Glutamatergic neuron (in vitro differentiated cells): ENCODE measurements around the gene GOLGA6L7. TPM values are rescaled to one million over a fixed set of nuclear protein-coding genes. Genes with fewer than 3 reads are reported as not detected.
"Not testable (repeated sequence)": the region's sequence is repeated elsewhere in the genome, so short reads cannot be mapped to it uniquely, and the experiment has no call there.

ENCODE experiments used
- DNase-seq: peaks from one replicate; pipeline ENCODE4 v3.0.0; 2022
- H3K27ac Mint-ChIP-seq: one replicate; pipeline ENCODE4 v1.8.0; 2020; ENCODE audit warnings: mild to moderate bottlenecking, mixed read lengths, inconsistent platforms; ENCODE audit not compliant: unreplicated experiment
- H3K27me3 Mint-ChIP-seq: one replicate; pipeline ENCODE4 v1.8.0; 2020; ENCODE audit warnings: mild to moderate bottlenecking, moderate library complexity, mixed read lengths, inconsistent platforms; ENCODE audit not compliant: unreplicated experiment
- H3K36me3 Mint-ChIP-seq: one replicate; pipeline ENCODE4 v1.8.0; 2020; ENCODE audit warnings: mild to moderate bottlenecking, mixed read lengths, inconsistent platforms; ENCODE audit not compliant: unreplicated experiment
- H3K4me1 Mint-ChIP-seq: one replicate; pipeline ENCODE4 v1.8.0; 2020; ENCODE audit warnings: mild to moderate bottlenecking, low read depth, mixed read lengths, inconsistent platforms; ENCODE audit not compliant: unreplicated experiment
- H3K4me3 Mint-ChIP-seq: one replicate; pipeline ENCODE4 v1.8.0; 2020; ENCODE audit warnings: mild to moderate bottlenecking, mixed read lengths, inconsistent platforms; ENCODE audit not compliant: unreplicated experiment
- H3K9me3 Mint-ChIP-seq: one replicate; pipeline ENCODE4 v1.8.0; 2020; ENCODE audit warnings: mild to moderate bottlenecking, moderate library complexity, mixed read lengths, inconsistent platforms; ENCODE audit not compliant: unreplicated experiment
- total RNA-seq: library from RNA; stranded (reverse); fragmentation: NEBNext Ultra II Directional; extraction: Animal tissue kit (Norgen Biotek cat#: 25700); gene quantifications from one replicate; pipeline ENCODE4 v1.2.1, GENCODE V29; 2021; ENCODE audit not compliant: unreplicated experiment

Gene GOLGA6L7
- total RNA-seq, 1 donor from 2014 or later: not detected

DNA sequence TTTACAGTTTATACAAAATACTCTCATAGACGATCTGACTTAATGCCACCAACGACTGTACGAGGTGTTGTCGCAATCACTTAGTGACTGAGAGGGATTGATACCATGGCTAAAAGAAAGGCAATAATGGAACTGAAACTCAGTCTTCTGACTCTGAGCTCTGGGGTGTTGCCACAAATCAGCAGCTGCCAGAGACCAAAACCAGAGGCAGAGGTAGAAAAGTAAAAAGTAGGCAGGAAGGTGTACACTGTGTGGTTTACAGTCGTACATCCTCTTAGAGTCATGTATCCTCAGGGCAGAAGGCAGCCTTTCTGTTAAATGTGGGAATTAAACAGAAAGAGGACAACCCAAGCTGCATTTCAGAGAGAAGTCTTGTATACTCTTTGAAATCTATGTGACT lies 1.2 kb downstream of the GOLGA6L7 start:
- H3K27ac Mint-ChIP-seq, H3K4me3 Mint-ChIP-seq, DNase-seq, H3K4me1 Mint-ChIP-seq: not testable (repeated sequence)
- H3K27me3 Mint-ChIP-seq: peaks cover 12% of the 10 kb centered on the region
- H3K36me3 Mint-ChIP-seq: peaks cover 30% of the 10 kb centered on the region
- H3K9me3 Mint-ChIP-seq: peaks cover 20% of the 10 kb centered on the region

DNA sequence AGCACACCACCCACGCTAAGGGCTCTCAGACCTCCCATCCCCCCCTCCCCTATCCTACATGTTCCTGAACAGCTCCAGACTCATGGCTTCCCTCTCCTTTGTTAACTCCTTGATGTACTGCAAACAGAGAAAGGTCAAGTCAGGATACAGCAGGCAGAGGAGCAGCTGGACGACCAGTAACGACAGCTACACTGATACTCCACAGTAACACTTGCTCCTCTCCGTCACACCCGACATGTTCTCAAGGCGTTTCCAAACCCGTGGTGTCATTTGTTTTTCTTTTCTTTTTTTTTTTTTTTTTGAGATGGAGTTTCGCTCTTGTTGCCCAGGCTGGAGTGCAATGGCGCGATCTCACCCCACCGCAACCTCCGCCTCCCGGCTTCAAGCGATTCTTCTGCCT lies 4.3 kb downstream of the GOLGA6L7 start:
- Mint-ChIP-seq H3K27me3 (peaks cover 17% of the 10 kb centered on the region), H3K9me3 (peaks cover 26% of the 10 kb centered on the region), H3K36me3 (peaks cover 36% of the 10 kb centered on the region)
- not testable (repeated sequence) for DNase-seq, H3K27ac Mint-ChIP-seq, H3K4me3 Mint-ChIP-seq, H3K4me1 Mint-ChIP-seq

DNA sequence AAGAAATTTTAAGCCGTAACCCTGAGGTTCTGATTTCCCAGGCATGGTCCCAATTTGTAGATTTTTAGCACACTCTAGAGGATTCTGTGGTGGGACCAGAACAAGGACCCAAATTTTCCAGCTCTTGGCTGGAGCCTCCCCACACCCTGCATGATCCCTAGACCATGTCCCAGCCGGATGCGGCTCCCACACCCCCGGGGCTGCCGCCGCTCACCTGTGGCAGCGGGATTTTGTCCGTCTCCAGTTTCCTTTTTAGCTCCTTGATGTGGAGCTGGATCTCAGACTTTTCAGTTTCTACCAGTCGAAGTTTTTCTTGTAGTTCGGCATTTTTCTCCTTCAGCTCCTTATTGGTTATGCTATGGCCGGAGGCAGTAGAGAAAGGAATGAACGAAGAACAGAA lies 4.9 kb downstream of the GOLGA6L7 start:
- H3K27ac Mint-ChIP-seq: peak overlapping the region; percentile 43

DNA sequence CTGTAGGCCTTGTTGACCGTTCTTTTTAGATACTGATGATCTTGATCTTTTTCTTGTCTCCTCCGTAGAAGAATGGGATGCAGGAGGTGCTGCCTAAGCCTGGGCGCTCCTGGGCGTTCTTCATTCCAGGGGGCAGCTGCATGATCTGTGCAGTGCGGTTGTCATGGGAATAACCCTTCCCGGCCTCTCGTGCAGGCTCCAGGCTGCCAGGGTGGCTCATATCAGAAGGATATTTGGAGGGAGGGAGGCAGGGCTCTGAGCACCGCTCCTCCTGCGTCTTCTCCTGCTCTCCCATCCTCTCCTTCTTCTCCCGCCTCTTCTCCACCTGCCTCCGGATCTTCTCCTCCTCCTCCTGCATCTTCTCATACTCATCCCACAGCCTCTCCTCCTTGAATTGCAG lies 6.2 kb downstream of the GOLGA6L7 start:
- H3K27ac Mint-ChIP-seq: peak overlapping the region; percentile 88
- H3K4me3 Mint-ChIP-seq: not testable (repeated sequence)

More for the DNA sequence above, 4.9 kb downstream of the GOLGA6L7 start:
- not testable (repeated sequence) for DNase-seq, H3K4me1 Mint-ChIP-seq, H3K4me3 Mint-ChIP-seq
- Mint-ChIP-seq H3K36me3 (peaks cover 30% of the 10 kb centered on the region), H3K27me3 (peaks cover 15% of the 10 kb centered on the region), H3K9me3 (peaks cover 22% of the 10 kb centered on the region)

DNA sequence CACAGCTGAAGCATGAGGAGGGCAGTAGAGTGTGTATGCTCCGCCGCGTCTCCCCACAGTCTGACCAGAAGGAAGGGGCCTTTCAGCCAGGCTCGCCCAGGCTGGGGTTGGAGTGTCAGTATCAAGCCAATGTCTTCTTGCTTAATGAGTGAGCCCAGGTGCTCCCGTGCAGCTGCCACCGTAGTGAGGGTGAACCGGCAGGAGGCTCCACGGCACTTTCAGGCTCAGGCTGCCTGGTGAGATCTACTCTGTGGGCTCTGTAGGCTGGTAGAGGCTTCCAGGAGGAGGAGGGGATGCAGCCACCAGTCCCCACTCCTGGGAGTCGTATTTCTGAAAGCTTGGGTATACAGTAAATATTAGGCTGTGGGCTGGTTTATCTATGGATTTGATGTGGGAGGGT lies 8.2 kb downstream of the GOLGA6L7 start:
- not testable (repeated sequence) for H3K4me3 Mint-ChIP-seq, H3K4me1 Mint-ChIP-seq, DNase-seq, H3K27ac Mint-ChIP-seq
- H3K36me3 Mint-ChIP-seq: peaks cover 22% of the 10 kb centered on the region
- H3K9me3 Mint-ChIP-seq: peaks cover 21% of the 10 kb centered on the region
- H3K27me3 Mint-ChIP-seq: peaks cover 15% of the 10 kb centered on the region

More for the DNA sequence above, 6.2 kb downstream of the GOLGA6L7 start:
- not testable (repeated sequence) for H3K4me1 Mint-ChIP-seq, DNase-seq
- Mint-ChIP-seq H3K36me3 (peaks cover 22% of the 10 kb centered on the region), H3K9me3 (peaks cover 21% of the 10 kb centered on the region), H3K27me3 (peaks cover 15% of the 10 kb centered on the region)

DNA sequence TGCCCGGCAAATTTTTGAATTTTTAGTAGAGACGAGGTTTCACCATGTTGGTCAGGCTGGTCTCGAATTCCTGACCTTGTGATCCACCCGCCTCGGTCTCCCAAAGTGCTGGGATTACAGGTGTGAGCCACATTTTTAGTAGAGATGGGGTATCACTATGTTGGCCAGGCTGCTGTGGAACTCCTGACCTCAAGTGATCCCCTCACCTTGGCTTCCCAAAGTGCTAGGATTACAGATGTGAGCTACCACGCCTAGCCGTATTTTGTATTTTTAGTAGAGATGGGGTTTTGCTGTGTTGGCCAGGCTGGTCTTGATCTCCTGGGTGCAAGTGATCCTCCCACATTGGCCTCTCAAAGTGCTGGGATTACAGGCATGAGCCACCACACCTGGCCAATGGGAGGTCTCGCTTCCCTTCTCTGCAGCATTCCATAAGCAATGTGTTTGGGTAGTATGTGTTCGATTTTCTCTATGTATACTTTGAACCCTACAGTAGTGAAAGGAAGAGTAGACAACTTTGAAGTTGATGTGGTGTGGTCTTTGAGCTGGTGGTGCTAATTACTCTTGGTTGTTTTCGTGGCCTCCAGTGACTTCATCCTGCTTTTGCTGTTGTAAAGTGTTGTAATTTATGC lies 13.4 kb downstream of the GOLGA6L7 start:
- not testable (repeated sequence) for H3K4me1 Mint-ChIP-seq, DNase-seq, H3K36me3 Mint-ChIP-seq, H3K9me3 Mint-ChIP-seq, H3K27ac Mint-ChIP-seq, H3K4me3 Mint-ChIP-seq, H3K27me3 Mint-ChIP-seq

DNA sequence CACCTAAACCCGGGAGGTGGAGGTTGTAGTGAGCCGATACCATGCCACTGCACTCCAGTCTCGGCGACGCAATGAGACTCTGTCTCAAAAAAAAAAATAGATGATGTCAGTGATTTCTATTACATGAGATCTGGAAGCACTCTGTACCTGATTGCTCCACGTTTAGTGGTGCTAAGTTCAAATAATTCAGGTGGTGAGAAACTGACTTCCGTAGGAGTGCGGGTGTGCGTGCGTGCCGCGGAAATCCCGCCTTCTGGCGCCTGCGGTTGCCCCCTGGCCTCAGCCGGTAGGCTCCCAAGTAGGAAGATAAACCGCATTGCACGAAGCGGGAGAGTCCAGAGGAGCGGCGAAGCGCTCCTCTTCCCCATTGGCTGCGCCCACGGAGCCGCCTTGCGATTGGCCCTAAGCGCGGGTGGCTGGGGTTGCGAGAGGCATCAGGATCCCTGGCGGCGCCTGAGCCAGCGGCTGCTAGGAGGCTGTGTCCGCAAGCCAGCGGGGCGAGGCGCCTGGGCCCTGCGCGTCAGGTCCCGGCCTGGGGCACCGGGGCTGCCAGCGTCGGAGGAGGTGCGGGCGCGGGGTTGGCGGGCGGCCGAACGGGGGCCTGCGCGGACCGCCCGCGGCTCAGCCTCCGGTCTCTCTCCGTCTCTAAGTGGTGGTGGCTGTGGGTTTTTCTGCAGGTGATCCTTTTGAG lies 16.4 kb downstream of the GOLGA6L7 start:
- peak; percentile 88 for DNase-seq
- not testable (repeated sequence) for H3K9me3 Mint-ChIP-seq, H3K27me3 Mint-ChIP-seq, H3K4me1 Mint-ChIP-seq, H3K36me3 Mint-ChIP-seq
- peak overlapping the region; percentile 86 for H3K27ac Mint-ChIP-seq
- H3K4me3 Mint-ChIP-seq: peak overlapping the region; percentile 95

DNA sequence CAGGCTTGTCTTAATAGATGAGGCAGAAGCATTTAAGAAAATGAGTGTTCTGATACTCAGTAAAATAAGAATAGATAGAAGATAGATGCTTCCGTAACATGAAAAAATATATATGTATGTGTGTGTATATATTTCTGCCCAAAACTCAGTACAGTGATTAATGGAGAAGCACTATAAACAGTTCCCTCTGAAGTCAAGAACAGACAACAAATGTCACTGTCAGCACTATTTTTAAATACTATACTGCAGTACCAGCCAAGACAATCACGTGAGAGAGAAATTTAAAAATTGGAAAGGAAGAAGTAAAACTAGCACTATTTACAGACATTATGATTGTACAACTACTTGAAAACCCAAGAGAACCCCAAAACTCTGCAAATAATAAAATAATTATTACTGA lies 27.0 kb downstream of the GOLGA6L7 start:
- H3K27ac Mint-ChIP-seq, H3K27me3 Mint-ChIP-seq, H3K36me3 Mint-ChIP-seq, H3K9me3 Mint-ChIP-seq, H3K4me1 Mint-ChIP-seq, H3K4me3 Mint-ChIP-seq, DNase-seq: not testable (repeated sequence)

DNA sequence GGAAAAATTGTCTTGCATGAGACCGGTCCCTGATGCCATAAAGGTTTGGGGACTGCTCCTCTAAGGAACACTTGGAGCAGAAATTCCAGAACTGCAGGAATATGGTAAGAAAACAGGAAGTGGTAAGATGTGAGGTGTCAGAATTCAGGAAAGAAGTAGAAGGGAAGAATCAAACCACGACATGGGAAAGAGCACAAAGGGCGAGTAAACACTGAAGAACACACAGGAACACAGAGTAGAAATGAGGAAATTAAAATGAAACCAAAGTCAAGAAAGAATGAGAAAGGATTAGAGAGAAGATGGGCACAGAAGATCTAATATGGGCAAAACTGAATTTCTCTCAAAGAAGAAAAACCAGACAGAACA lies 28.5 kb downstream of the GOLGA6L7 start:
- not testable (repeated sequence) for H3K9me3 Mint-ChIP-seq, H3K27ac Mint-ChIP-seq, H3K27me3 Mint-ChIP-seq, DNase-seq, H3K36me3 Mint-ChIP-seq, H3K4me1 Mint-ChIP-seq, H3K4me3 Mint-ChIP-seq

DNA sequence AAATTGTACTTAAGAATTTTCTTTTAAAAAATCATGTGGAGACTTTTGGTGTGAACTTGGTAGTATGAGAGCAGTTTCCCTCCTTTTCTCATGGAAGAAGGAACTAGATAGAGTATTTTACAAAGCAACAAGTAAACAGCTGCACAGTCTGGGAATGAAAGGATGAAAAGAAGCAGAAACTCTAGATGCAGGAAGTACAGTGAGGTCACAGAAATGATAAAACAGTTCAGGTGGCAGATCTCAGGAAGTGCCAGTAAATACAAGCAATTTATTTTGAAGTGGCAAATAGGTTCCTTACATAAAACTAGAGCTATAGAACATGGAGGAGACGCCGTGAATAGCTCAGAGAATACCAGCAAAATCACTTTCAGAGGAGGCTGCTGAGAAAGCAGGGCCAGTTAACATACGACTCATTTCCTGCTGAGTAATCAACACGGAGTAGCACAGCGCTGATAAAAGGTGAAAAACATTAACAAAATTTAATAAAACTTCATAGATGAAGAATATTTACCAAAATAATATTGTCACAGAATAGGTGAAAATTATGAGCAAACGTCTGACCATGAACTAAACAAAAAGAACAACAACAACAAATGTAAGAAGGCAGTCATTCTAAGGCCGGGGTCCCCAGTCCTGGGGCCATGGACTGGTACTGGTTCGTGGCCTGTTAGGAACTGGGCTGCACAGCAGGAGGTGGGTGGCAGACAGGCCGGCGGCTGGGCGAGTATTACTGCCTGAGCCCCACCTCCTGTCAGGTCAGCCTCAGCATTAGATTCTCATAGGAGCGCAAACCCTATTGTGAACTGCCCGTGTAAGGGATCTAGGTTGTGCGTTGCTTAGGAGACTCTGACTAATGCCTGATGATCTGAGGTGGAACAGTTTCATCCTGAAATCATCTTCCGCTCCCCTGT lies 29.2 kb downstream of the GOLGA6L7 start:
- H3K4me3 Mint-ChIP-seq, H3K27me3 Mint-ChIP-seq, DNase-seq, H3K36me3 Mint-ChIP-seq, H3K9me3 Mint-ChIP-seq, H3K27ac Mint-ChIP-seq, H3K4me1 Mint-ChIP-seq: not testable (repeated sequence)

DNA sequence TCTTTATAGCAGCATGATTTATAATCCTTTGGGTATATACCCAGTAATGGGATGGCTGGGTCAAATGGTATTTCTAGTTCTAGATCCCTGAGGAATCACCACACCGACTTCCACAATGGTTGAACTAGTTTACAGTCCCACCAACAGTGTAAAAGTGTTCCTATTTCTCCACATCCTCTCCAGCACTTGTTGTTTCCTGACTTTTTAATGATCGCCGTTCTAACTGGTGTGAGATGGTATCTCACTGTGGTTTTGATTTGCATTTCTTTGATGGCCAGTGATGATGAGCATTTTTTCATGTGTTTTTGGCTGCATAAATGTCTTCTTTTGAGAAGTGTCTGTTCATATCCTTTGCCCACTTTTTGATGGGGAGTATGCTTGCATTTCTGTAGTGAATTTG lies 30.3 kb downstream of the GOLGA6L7 start:
- H3K27ac Mint-ChIP-seq, DNase-seq, H3K4me1 Mint-ChIP-seq, H3K36me3 Mint-ChIP-seq, H3K9me3 Mint-ChIP-seq, H3K27me3 Mint-ChIP-seq, H3K4me3 Mint-ChIP-seq: not testable (repeated sequence)

DNA sequence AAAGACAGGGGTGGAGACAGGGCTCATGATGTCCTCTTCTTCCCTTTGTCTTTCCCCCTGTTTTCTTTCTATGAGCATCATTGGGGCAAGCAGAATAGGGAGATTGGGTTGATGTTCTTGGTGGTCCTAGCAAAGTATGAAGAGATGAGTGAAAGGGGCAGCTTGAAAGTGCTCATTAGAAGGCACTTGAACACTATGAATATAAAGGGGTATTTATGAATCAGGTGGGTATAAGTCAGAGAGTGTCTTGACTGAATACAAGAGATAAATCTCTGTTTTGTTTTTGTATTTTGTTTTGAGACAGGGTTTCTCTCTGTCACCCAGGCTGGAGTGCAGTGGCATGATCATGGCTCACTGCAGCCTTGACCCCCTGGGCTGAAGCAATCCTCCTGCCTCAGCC lies 34.4 kb downstream of the GOLGA6L7 start:
- not testable (repeated sequence) for H3K4me1 Mint-ChIP-seq, H3K9me3 Mint-ChIP-seq, H3K4me3 Mint-ChIP-seq, H3K27ac Mint-ChIP-seq, H3K36me3 Mint-ChIP-seq, DNase-seq, H3K27me3 Mint-ChIP-seq
